ENCODE measurements around the gene ACVR1C. TPM values are rescaled to one million over a fixed set of nuclear protein-coding genes. Genes with fewer than 3 reads are reported as not detected.

Gene ACVR1C
- total RNA-seq, 1 donor from 2014 or later: 0.95 TPM

DNA sequence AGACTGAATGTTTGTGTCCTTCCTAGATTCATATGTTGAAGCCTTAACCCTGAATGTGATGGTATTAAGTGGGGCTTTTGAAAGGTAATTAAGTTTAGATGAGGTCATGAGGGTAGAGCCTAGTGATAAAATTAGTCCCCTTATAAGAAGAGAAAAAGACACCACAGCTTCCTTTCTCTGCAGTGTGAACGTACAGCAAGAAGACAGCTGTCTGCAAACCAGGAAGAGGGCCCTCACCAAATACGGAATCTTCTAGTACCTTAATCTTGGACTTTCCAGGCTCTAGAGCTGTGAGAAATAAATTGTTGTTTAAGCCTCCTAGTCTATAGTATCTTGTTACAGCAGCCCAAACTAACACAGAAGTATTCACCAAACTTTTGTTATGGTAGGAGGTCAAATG lies 127.6 kb downstream of the ACVR1C start:
- FAIRE-seq: no peak
- Mint-ChIP-seq H3K27me3 (ENCODE audit: low read depth, unreplicated experiment) (no peaks in the 10 kb centered on the region), H3K4me1 (ENCODE audit: low read depth, unreplicated experiment) (peaks cover 23% of the 10 kb centered on the region)

DNA sequence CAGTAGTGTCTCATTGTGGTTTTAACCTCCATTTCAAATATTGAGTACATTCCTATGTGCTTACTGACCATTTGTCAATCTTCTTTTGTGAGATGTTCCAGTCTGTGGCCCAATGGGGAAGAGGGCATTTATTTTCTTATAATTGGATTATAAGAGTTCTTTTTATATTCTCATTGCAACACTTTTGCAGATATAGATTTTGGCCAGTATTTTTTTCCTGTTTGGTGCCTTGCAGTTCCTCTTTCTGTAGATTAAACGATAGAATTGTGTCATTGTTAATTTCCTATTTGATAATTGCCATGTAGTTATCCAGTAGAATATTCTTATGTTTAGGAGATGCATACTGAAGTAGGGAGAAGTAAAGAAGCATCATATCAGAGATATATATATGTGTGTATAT lies 128.3 kb downstream of the ACVR1C start:
- Mint-ChIP-seq H3K27me3 (ENCODE audit: low read depth, unreplicated experiment) (no peaks in the 10 kb centered on the region), H3K27ac (ENCODE audit: unreplicated experiment) (no peak overlapping the region), H3K36me3 (ENCODE audit: low read depth, unreplicated experiment) (no peaks in the 10 kb centered on the region), H3K4me1 (ENCODE audit: low read depth, unreplicated experiment) (peaks cover 23% of the 10 kb centered on the region), H3K9me3 (ENCODE audit: unreplicated experiment) (no peaks in the 10 kb centered on the region), H3K4me3 (ENCODE audit: unreplicated experiment) (no peak overlapping the region)
- TF ChIP-seq CTCF (IDR thresholded peaks at IDR 0.05; ENCODE audit: insufficient read depth, low read depth, low read length) (no peak), EZH2 (IDR thresholded peaks at IDR 0.05; ENCODE audit: insufficient read depth, low read length) (no peak)
- Histone ChIP-seq H3K79me2 (ENCODE audit: insufficient read depth, low read length) (no peaks in the 10 kb centered on the region), H3K27ac (ENCODE audit: low read depth, low read length) (no peak overlapping the region), H3K27me3 (ENCODE audit: insufficient read depth, low read length) (no peaks in the 10 kb centered on the region), H3K9ac (ENCODE audit: low read length) (no peak overlapping the region), H3K9me3 (ENCODE audit: insufficient read depth, low read depth, low read length) (no peaks in the 10 kb centered on the region), H3K4me3 (ENCODE audit: insufficient read depth, low read depth, low read length) (no peak overlapping the region), H3K4me1 (ENCODE audit: insufficient read depth, low read length) (no peaks in the 10 kb centered on the region), H2AFZ (ENCODE audit: low read depth, low read length) (no peak overlapping the region), H4K20me1 (ENCODE audit: insufficient read depth, low read length) (no peaks in the 10 kb centered on the region), H3K4me2 (ENCODE audit: low read length) (no peak overlapping the region), H3K36me3 (ENCODE audit: insufficient read depth, low read length) (no peaks in the 10 kb centered on the region)
- FAIRE-seq (no peak), DNase-seq (ENCODE audit: low read depth) (no peak)

More for the DNA sequence above, 127.6 kb downstream of the ACVR1C start:
- H3K9me3 ChIP-seq (ENCODE audit: insufficient read depth, low read depth, low read length): no peaks in the 10 kb centered on the region
- Mint-ChIP-seq H3K27ac (ENCODE audit: unreplicated experiment) (no peak overlapping the region), H3K9me3 (ENCODE audit: unreplicated experiment) (no peaks in the 10 kb centered on the region), H3K4me3 (ENCODE audit: unreplicated experiment) (no peak overlapping the region), H3K36me3 (ENCODE audit: low read depth, unreplicated experiment) (no peaks in the 10 kb centered on the region)
- no peak overlapping the region for H3K27ac ChIP-seq (ENCODE audit: low read depth, low read length)
- no peaks in the 10 kb centered on the region for H3K36me3 ChIP-seq (ENCODE audit: insufficient read depth, low read length)
- no peak for TF ChIP-seq CTCF (IDR thresholded peaks at IDR 0.05; ENCODE audit: insufficient read depth, low read depth, low read length)
- TF ChIP-seq EZH2 (IDR thresholded peaks at IDR 0.05; ENCODE audit: insufficient read depth, low read length): no peak
- no peak for DNase-seq (ENCODE audit: low read depth)
- H3K4me3 ChIP-seq (ENCODE audit: insufficient read depth, low read depth, low read length): no peak overlapping the region
- H3K4me1 ChIP-seq (ENCODE audit: insufficient read depth, low read length): no peaks in the 10 kb centered on the region
- no peaks in the 10 kb centered on the region for H4K20me1 ChIP-seq (ENCODE audit: insufficient read depth, low read length)
- H3K9ac ChIP-seq (ENCODE audit: low read length): no peak overlapping the region
- H3K4me2 ChIP-seq (ENCODE audit: low read length): no peak overlapping the region
- H3K27me3 ChIP-seq (ENCODE audit: insufficient read depth, low read length): no peaks in the 10 kb centered on the region
- H2AFZ ChIP-seq (ENCODE audit: low read depth, low read length): no peak overlapping the region
- no peaks in the 10 kb centered on the region for H3K79me2 ChIP-seq (ENCODE audit: insufficient read depth, low read length)

GRCh38 chr2:157498483-157498882 lies 130.2 kb downstream of the ACVR1C start:
- FAIRE-seq: no peak
- no peaks in the 10 kb centered on the region for H3K36me3 Mint-ChIP-seq (ENCODE audit: low read depth, unreplicated experiment)
- Histone ChIP-seq H3K4me2 (ENCODE audit: low read length) (no peak overlapping the region), H2AFZ (ENCODE audit: low read depth, low read length) (no peak overlapping the region), H3K4me3 (ENCODE audit: insufficient read depth, low read depth, low read length) (no peak overlapping the region), H3K36me3 (ENCODE audit: insufficient read depth, low read length) (no peaks in the 10 kb centered on the region), H3K27me3 (ENCODE audit: insufficient read depth, low read length) (no peaks in the 10 kb centered on the region), H3K9ac (ENCODE audit: low read length) (no peak overlapping the region), H3K79me2 (ENCODE audit: insufficient read depth, low read length) (no peaks in the 10 kb centered on the region), H4K20me1 (ENCODE audit: insufficient read depth, low read length) (no peaks in the 10 kb centered on the region), H3K9me3 (ENCODE audit: insufficient read depth, low read depth, low read length) (no peaks in the 10 kb centered on the region), H3K27ac (ENCODE audit: low read depth, low read length) (no peak overlapping the region), H3K4me1 (ENCODE audit: insufficient read depth, low read length) (no peaks in the 10 kb centered on the region)
- no peaks in the 10 kb centered on the region for H3K9me3 Mint-ChIP-seq (ENCODE audit: unreplicated experiment)
- H3K27me3 Mint-ChIP-seq (ENCODE audit: low read depth, unreplicated experiment): no peaks in the 10 kb centered on the region
- no peak overlapping the region for H3K27ac Mint-ChIP-seq (ENCODE audit: unreplicated experiment)
- DNase-seq (ENCODE audit: low read depth): no peak
- H3K4me3 Mint-ChIP-seq (ENCODE audit: unreplicated experiment): no peak overlapping the region
- H3K4me1 Mint-ChIP-seq (ENCODE audit: low read depth, unreplicated experiment): peaks cover 23% of the 10 kb centered on the region
- no peak for TF ChIP-seq EZH2 (IDR thresholded peaks at IDR 0.05; ENCODE audit: insufficient read depth, low read length)
- TF ChIP-seq CTCF (IDR thresholded peaks at IDR 0.05; ENCODE audit: insufficient read depth, low read depth, low read length): no peak
